ENCODE data around the gene TINAG.

TINAG gene

DNA sequence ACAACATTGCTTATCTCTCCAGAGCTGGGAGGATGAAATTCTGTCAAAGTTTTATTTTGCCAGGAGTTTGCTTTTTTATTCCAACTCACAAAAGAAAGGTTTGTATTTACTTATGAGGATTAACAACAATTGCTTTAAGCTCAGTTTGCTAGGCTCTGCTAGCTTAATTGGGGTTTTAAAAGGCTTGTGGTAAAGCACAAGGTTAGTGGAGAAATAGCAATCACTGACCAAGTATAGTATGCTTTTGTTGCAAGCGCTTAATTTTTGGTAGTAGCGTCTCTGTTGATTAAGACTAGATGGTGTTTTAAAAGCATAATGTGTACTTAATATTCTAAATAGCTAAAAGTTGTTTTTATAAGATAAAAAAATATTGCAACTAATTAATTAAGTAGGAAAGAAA is 45.7 kb downstream of the TINAG start:
- DNase-seq (ENCODE audit: low spot score), result no peak
- TF ChIP-seq, protein P1, sequence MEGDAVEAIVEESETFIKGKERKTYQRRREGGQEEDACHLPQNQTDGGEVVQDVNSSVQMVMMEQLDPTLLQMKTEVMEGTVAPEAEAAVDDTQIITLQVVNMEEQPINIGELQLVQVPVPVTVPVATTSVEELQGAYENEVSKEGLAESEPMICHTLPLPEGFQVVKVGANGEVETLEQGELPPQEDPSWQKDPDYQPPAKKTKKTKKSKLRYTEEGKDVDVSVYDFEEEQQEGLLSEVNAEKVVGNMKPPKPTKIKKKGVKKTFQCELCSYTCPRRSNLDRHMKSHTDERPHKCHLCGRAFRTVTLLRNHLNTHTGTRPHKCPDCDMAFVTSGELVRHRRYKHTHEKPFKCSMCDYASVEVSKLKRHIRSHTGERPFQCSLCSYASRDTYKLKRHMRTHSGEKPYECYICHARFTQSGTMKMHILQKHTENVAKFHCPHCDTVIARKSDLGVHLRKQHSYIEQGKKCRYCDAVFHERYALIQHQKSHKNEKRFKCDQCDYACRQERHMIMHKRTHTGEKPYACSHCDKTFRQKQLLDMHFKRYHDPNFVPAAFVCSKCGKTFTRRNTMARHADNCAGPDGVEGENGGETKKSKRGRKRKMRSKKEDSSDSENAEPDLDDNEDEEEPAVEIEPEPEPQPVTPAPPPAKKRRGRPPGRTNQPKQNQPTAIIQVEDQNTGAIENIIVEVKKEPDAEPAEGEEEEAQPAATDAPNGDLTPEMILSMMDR (IDR thresholded peaks at IDR 0.05; ENCODE audit: extremely low read depth, missing control alignments), result no peak

DNA sequence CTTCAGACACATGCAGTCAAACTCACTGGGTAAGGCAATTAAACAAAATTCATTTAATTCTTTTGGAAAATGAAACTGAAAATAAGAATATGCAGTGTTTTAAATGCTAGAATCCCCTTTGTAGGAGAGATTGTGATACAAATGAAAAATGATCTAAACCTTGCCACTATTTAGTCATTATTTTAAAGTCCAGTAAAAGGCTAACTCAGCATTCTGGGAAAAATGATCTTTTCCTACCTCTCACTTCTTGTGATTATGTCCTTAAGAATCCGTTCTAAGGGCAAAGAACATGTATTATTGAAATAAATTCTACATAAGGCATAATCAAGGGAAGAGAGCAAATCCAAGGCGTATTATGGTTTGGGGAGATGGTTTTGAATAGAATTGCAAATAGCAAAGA is 46.4 kb downstream of the TINAG start:
- TF ChIP-seq, protein P1 (IDR thresholded peaks at IDR 0.05; ENCODE audit: extremely low read depth, missing control alignments), result no peak

DNA sequence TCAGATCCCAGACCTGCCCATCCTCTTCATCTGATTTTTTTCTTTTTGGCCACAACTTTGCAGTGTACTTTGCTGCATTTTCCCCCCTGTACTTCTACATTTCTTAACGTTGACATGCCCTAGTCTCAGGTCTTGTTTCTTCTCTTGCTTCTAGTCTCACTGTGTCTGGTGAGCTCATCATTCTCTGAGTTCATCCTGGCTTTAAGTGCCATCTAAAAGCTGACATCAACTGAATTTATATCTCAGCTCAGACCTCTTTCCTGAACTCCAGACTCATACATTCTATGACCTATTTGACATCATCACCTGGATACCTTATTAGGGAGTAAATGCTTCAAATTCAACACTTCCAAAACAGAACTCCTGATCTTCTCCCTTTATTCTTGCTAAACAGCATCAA is 48.9 kb downstream of the TINAG start:
- TF ChIP-seq, protein P1 (IDR thresholded peaks at IDR 0.05; ENCODE audit: extremely low read depth, missing control alignments), result no peak
- no peak for DNase-seq (ENCODE audit: low spot score)

More for the DNA sequence above, 46.4 kb downstream of the TINAG start:
- no peak for DNase-seq (ENCODE audit: low spot score)

DNA sequence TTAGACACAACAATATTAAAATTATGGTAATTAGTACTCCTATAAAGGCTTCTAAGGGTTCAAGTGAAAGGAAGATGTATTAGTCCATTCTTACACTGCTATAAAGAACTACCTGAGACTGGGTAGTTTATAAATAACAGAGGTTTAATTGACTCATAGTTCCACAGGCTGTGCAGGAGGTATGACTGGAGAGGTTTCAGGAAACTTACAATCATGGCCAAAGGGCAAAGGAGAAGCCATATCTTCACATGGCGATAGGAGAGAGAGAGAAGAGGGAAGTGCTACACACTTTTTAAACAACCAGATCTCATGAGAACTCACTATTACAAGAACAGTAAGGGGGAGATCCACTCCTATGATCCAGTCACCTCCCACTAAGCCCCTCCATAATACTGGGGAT is 52.9 kb downstream of the TINAG start:
- TF ChIP-seq, protein P1 (IDR thresholded peaks at IDR 0.05; ENCODE audit: extremely low read depth, missing control alignments), result no peak
- no peak for DNase-seq (ENCODE audit: low spot score)

DNA sequence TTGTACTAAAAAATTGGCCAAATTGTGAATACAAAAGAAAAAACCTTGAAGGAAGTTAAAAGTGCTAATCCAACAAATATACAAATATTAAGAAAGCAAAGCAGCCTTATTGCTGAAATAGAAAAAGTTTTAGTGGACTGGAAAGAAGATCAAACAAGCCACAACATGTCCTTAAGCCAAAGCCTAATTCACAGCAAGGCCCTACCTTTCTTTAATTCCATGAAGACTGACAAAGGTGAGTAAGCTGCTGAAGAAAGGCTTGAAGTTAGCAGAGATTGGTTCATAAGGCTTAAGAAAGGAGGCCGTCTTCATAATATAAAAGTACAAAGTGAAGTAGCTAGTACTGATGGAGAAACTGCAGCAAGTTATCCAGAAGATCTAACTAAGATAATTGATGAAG is 53.5 kb downstream of the TINAG start:
- DNase-seq (ENCODE audit: low spot score), result no peak
- TF ChIP-seq, protein P1 (IDR thresholded peaks at IDR 0.05; ENCODE audit: extremely low read depth, missing control alignments), result no peak

DNA sequence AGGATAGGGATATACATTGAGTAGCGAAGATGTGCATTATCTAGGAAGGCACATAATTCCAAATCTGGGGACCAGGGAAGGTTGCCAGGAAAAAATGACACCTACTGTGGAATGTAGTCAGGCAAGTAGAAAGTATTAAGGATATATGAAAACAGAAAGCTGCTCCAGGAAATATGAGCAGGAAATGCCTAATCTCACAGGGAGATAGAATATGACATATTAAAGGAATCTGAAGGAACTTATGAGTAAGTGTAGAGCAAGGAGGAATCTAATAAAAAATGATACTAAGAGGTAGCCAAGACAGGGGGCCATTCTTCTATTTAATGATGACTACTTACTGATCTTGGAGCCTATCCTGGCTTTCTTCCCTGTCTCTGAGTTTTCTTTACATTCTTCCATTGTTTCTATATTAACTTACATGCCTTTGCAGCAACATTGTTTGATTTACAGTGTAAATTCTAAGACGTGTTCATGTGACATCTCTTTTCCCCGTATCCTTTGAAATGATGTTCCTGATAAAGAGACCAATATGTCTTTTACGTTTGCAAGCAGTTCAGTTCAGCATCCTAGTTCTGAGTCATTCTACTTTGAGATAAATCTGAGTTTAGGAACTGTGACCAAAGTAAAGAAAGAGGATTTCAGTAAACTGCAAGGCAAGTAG is 58.6 kb downstream of the TINAG start:
- no peak for DNase-seq (ENCODE audit: low spot score)
- TF ChIP-seq, protein P1 (IDR thresholded peaks at IDR 0.05; ENCODE audit: extremely low read depth, missing control alignments), result no peak

DNA sequence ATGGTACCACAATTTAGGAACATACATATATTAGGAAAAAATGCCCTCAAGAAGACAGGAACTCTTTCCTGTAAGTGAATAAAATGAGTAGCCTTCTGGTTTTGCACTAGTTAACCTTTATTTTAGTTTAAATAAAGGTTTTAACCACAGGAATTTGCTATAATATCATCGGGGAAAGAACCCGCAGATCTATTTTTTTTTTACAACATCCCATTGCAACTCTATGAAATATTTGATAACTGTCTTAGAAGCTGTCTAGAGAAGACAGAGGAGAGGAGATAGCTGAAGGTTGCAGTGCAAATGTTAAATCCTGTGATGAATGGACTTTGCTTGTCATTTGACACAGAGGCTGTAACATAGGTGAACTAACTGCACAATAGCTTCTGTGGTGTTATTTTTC is 69.5 kb downstream of the TINAG start:
- DNase-seq (ENCODE audit: low spot score), result no peak

More for the DNA sequence above, 69.5 kb downstream of the TINAG start:
- TF ChIP-seq, protein P1 (IDR thresholded peaks at IDR 0.05; ENCODE audit: extremely low read depth, missing control alignments), result no peak
